OCI-LY1 (cell line): ENCODE data around the gene SLC39A12.

Source experiments
- CTCF ChIP-seq: fragments of 200-600 bp; sonication (generic), shearing (Covaris generic); IDR thresholded peaks from 2 replicates; pipeline ENCODE4 v1.5.1; 2017; ENCODE audit warnings: mild to moderate bottlenecking, antibody characterized with exemption, low read length, moderate library complexity, mixed read lengths
- EZH2 ChIP-seq: fragments of 200-600 bp; sonication (generic), shearing (Covaris generic); IDR thresholded peaks from 2 replicates; pipeline ENCODE4 v1.8.0; 2017; ENCODE audit warnings: borderline replicate concordance, mixed run types, mild to moderate bottlenecking, antibody characterized with exemption, low read length, moderate library complexity, mixed read lengths

DNA sequence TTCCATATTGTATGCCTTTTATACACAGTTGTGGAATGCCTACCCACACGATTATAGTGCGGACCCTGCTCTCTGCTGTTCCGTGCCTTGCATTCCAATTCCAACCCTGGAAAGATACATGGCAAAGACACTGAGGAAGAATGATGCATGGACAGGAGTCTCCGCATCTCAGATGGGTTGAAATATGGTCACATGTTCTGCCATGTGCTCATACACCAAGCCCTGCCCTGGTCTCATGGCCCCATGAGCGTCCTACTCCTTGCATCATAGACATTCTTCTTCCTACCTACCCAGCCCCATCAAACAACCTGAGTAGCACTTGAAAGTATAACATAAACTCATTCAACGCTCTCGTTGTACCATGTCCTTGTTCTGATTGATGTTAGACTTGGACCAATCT lies 6.3 kb downstream of the SLC39A12 start:
- TF ChIP-seq CTCF (no peak), EZH2 (no peak)
